Stimulated activated CD8-positive, alpha-beta memory T cell treated with anti-CD3 and anti-CD28 coated beads, Interleukin-4, amount 100 ng/mL, for 24 hours (primary cell): ENCODE results near the gene VKORC1.
"Not testable (repeated sequence)": the region's sequence is repeated elsewhere in the genome, so short reads cannot be mapped to it uniquely, and the experiment has no call there.

ENCODE experiments used
- DNase-seq: peaks from one replicate; pipeline ENCODE4 v3.0.0-alpha.2; 2020; ENCODE audit warnings: low read depth

Gene VKORC1

GRCh38 chr16:31094424-31095120, at the start of gene VKORC1:
VKORC1 (minus strand) TSS chr16:31094797; CDS start chr16:31094729, 68 bp downstream.
- DNase-seq = peak; percentile 83

- no peak for DNase-seq
These were observed 49.1 kb upstream of the VKORC1 start for GRCh38 chr16:31143694-31144148.

- DNase-seq = no peak
These were observed 48.6 kb upstream of the VKORC1 start for GRCh38 chr16:31143011-31143693.

- DNase-seq = peak; percentile 97
These were observed 47.8 kb upstream of the VKORC1 start for GRCh38 chr16:31142109-31143010.

- no peak for DNase-seq
These were observed 47.0 kb upstream of the VKORC1 start for GRCh38 chr16:31141489-31142108.

- DNase-seq = not testable (repeated sequence)
These were observed 46.5 kb upstream of the VKORC1 start for GRCh38 chr16:31141071-31141469.

- no peak for DNase-seq
These were observed 44.3 kb upstream of the VKORC1 start for GRCh38 chr16:31138621-31139578.

GRCh38 chr16:31136822-31137499, 42.4 kb upstream of the VKORC1 start:
- not testable (repeated sequence) for DNase-seq

- DNase-seq = no peak
These were observed 41.7 kb upstream of the VKORC1 start for GRCh38 chr16:31136287-31136662.

GRCh38 chr16:31135535-31136286, 41.1 kb upstream of the VKORC1 start, which contains the start of gene PRSS8:
PRSS8 (minus strand) TSS chr16:31135727; CDS start chr16:31135498, 229 bp downstream.
- DNase-seq = no peak

- DNase-seq = no peak
These were observed 40.3 kb upstream of the VKORC1 start for GRCh38 chr16:31134625-31135534.

- no peak for DNase-seq
These were observed 39.5 kb upstream of the VKORC1 start for GRCh38 chr16:31134091-31134571.

- no peak for DNase-seq
These were observed 38.5 kb upstream of the VKORC1 start for GRCh38 chr16:31133046-31133501.

- DNase-seq = no peak
These were observed 37.8 kb upstream of the VKORC1 start for GRCh38 chr16:31132303-31132979.

- DNase-seq = no peak
These were observed 37.3 kb upstream of the VKORC1 start for GRCh38 chr16:31131841-31132271.

- no peak for DNase-seq
These were observed 36.8 kb upstream of the VKORC1 start for GRCh38 chr16:31131416-31131815.

- DNase-seq = no peak
These were observed 36.3 kb upstream of the VKORC1 start for GRCh38 chr16:31130899-31131298.
